B cell (primary cell): ENCODE measurements around the gene PRKCB.

ENCODE experiments used
- CTCF ChIP-seq: fragments of 200-600 bp; IDR thresholded peaks from one replicate; pipeline ENCODE4 v1.8.0; 2022; ENCODE audit warnings: antibody characterized with exemption, mild to moderate bottlenecking
- EZH2 ChIP-seq: IDR thresholded peaks from 2 replicates; pipeline ENCODE4 v1.6.1; 2012; ENCODE audit warnings: borderline replicate concordance, low read depth, mild to moderate bottlenecking, moderate library complexity, low read length; ENCODE audit not compliant: insufficient read depth, poor library complexity, severe bottlenecking

GRCh38 chr16:24102209-24102660 is 266.5 kb downstream of the PRKCB start:
- TF ChIP-seq CTCF, result no peak
- no peak for TF ChIP-seq EZH2
